CD14-positive monocyte (primary cell): ENCODE data around the gene NME7. TPM values are rescaled to one million over a fixed set of nuclear protein-coding genes. Genes with fewer than 3 reads are reported as not detected.

ENCODE experiments used
- DNase-seq, 3 donors: peaks; one replicate each; pipeline ENCODE4 v3.0.0-alpha.2; 2011 to 2022
- H2AFZ ChIP-seq: 2 replicates; pipeline ENCODE4 v1.6.0; 2012; ENCODE audit warnings: mild to moderate bottlenecking, low read depth, low read length, inconsistent platforms; ENCODE audit not compliant: insufficient read depth, poor library complexity, severe bottlenecking
- H3K27ac ChIP-seq, 2 donors: 1 replicate in 1 of 2; 2 replicates in 1 of 2; pipeline ENCODE4 v1.5.1; 2012 to 2013; ENCODE audit warnings: low read length in 2 of 2, control low read depth in 1 of 2, inconsistent platforms in 1 of 2, low read depth in 1 of 2, mild to moderate bottlenecking in 1 of 2
- H3K27me3 ChIP-seq, 2 donors: one replicate each; pipeline versions ENCODE4 v1.6.0 to v1.6.1; 2011 to 2013; ENCODE audit warnings: low read length in 2 of 2; ENCODE audit not compliant: control insufficient read depth in 2 of 2, insufficient read depth in 2 of 2
- H3K36me3 ChIP-seq, 2 donors: replicated peaks in 1 of 2; 1 replicate in 1 of 2; 2 replicates in 1 of 2; pipeline versions ENCODE4 v1.5.1 to v1.6.1; 2012 to 2013; ENCODE audit warnings: low read length in 2 of 2, control low read depth in 1 of 2, inconsistent platforms in 1 of 2, mild to moderate bottlenecking in 1 of 2; ENCODE audit not compliant: insufficient read depth in 2 of 2, control insufficient read depth in 1 of 2
- H3K4me1 ChIP-seq, 2 donors: 1 replicate in 1 of 2; 2 replicates in 1 of 2; pipeline versions ENCODE4 v1.5.1 to v1.6.1; 2012 to 2013; ENCODE audit warnings: low read length in 2 of 2, control low read depth in 1 of 2, inconsistent platforms in 1 of 2, mild to moderate bottlenecking in 1 of 2, moderate library complexity in 1 of 2; ENCODE audit not compliant: insufficient read depth in 2 of 2, control insufficient read depth in 1 of 2
- H3K4me2 ChIP-seq: replicated peaks from 2 replicates; pipeline ENCODE3; 2012; ENCODE audit warnings: low read length, moderate library complexity, mild to moderate bottlenecking; ENCODE audit not compliant: poor library complexity, severe bottlenecking; ENCODE audit errors: extremely low read depth
- H3K4me3 ChIP-seq, 3 experiments: fragments of 200-600 bp in 1 of 3; sonication (generic) in 1 of 3; replicated peaks in 1 of 3; 1 replicate in 2 of 3; 2 replicates in 1 of 3; pipeline ENCODE4 v1.5.1; 2011 to 2013; ENCODE audit warnings: low read length in 3 of 3, mild to moderate bottlenecking in 3 of 3, control low read depth in 2 of 3, low read depth in 2 of 3, inconsistent platforms in 1 of 3, moderate library complexity in 1 of 3
- H3K79me2 ChIP-seq: 2 replicates; pipeline ENCODE4 v1.6.0; 2012; ENCODE audit warnings: mild to moderate bottlenecking, control low read depth, inconsistent platforms, low read length, moderate library complexity; ENCODE audit not compliant: insufficient read depth
- H3K9ac ChIP-seq: 2 replicates; pipeline ENCODE4 v1.6.0; 2017; ENCODE audit warnings: low read length, mild to moderate bottlenecking; ENCODE audit not compliant: insufficient read depth, poor library complexity, severe bottlenecking
- H3K9me3 ChIP-seq, 2 donors: replicated peaks in 1 of 2; 1 replicate in 1 of 2; 2 replicates in 1 of 2; pipeline versions ENCODE4 v1.5.1 to v1.6.1; 2012 to 2013; ENCODE audit warnings: low read length in 2 of 2, control low read depth in 1 of 2; ENCODE audit not compliant: control insufficient read depth in 1 of 2, insufficient read depth in 1 of 2
- H4K20me1 ChIP-seq: 2 replicates; pipeline ENCODE4 v1.6.0; 2012; ENCODE audit warnings: mild to moderate bottlenecking, low read length, control low read depth, moderate library complexity; ENCODE audit not compliant: insufficient read depth
- H3K27ac Mint-ChIP-seq, 7 donors: one replicate each; pipeline ENCODE4 v1.8.0; 2020; ENCODE audit warnings: mild to moderate bottlenecking in 7 of 7, mixed read lengths in 7 of 7, moderate library complexity in 6 of 7, inconsistent platforms in 2 of 7
- H3K27me3 Mint-ChIP-seq, 3 donors: one replicate each; pipeline ENCODE4 v1.8.0; 2021 to 2022; ENCODE audit warnings: low read depth in 3 of 3, mild to moderate bottlenecking in 3 of 3, mixed read lengths in 3 of 3, moderate library complexity in 3 of 3, inconsistent platforms in 1 of 3
- H3K36me3 Mint-ChIP-seq, 2 donors: one replicate each; pipeline ENCODE4 v1.8.0; 2020; ENCODE audit warnings: mixed read lengths in 2 of 2, inconsistent platforms in 1 of 2, mild to moderate bottlenecking in 1 of 2
- H3K4me1 Mint-ChIP-seq: one replicate; pipeline ENCODE4 v1.8.0; 2020; ENCODE audit warnings: mild to moderate bottlenecking, mixed read lengths
- H3K4me3 Mint-ChIP-seq, 2 donors: one replicate each; pipeline ENCODE4 v1.8.0; 2020; ENCODE audit warnings: mild to moderate bottlenecking in 2 of 2, mixed read lengths in 2 of 2, moderate library complexity in 1 of 2
- H3K9me3 Mint-ChIP-seq, 7 donors: one replicate each; pipeline ENCODE4 v1.8.0; 2020 to 2022; ENCODE audit warnings: mixed read lengths in 7 of 7, mild to moderate bottlenecking in 6 of 7, moderate library complexity in 6 of 7, inconsistent platforms in 2 of 7
- WGBS: methylation state at CpG from one replicate; pipeline ENCODE4 v1.1.5; 2013; ENCODE audit warnings: missing lambda C conversion rate; ENCODE audit not compliant: insufficient coverage; 5-methylcytosine and 5-hydroxymethylcytosine counted together
- intact Hi-C, 2 donors: fragments of 100-400 bp; cut with micrococcal nuclease; formaldehyde crosslinking; loops; one replicate each; pipeline versions ENCODE4 v1.15.0 to v1.15.1; 2023
- polyA plus RNA-seq, 3 donors: library from polyadenylated mRNA; depleted of rRNA in 1 of 3; unstranded in 2 of 3; stranded (reverse) in 1 of 3; fragments of 300-500 nt in 2 of 3; fragments of >200 nt in 1 of 3; fragmentation: Illumina TruSeq in 2 of 3; gene quantifications; 1 replicate in 2 of 3; 2 replicates in 1 of 3; pipeline ENCODE4 v1.2.3, GENCODE V29; 2012 to 2021
- TF ChIP-seq, protein P1 (sequence below): fragments of 200-600 bp; IDR thresholded peaks from one replicate; pipeline ENCODE4 v1.8.0; 2022; ENCODE audit warnings: antibody characterized with exemption, mild to moderate bottlenecking

Gene NME7
- polyA plus RNA-seq, 3 donors: 3.5 to 8.0 (median 6.0) TPM

DNA sequence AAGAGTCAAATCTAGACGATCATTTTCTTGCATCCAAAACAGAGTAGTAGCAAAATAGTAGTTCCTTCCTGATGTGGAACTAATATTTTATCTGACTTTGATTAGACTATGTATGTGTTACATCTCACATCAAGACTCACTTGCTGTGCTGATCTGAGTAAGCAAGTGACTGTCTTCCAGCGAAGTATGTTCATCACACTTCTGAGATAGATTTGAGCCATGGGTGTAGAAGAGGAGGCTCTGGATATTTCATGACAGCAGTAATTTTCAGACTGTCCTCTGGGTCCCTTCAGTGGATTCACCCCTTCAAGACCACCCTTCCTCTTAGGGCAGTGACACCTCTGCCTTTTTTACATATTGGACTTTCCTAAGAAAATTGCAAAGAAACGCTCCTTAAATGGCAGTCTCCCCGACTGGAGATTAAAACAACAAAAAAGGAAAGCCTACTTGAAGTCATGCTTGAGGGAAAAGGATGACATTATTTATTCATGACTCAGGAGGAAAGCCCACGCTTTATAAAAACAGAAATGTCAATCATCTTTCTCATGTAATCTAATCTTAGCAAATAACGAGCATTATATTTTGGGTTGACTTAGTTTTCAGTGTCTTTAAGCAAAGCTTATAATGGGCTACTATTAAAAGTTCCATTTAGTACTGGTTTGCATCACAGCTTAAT lies 238.3 kb downstream of the NME7 start:
- Histone ChIP-seq H3K27ac (no peak overlapping the region), H3K4me1 (no peaks in the 10 kb centered on the region), H3K27me3 (no peaks in the 10 kb centered on the region), H3K4me2 (no peak overlapping the region), H2AFZ (no peak overlapping the region), H3K4me3 (no peak overlapping the region), H3K36me3 (no peaks in the 10 kb centered on the region), H3K9me3 (no peaks in the 10 kb centered on the region), H4K20me1 (no peaks in the 10 kb centered on the region), H3K79me2 (no peaks in the 10 kb centered on the region), H3K9ac (no peak overlapping the region)
- Mint-ChIP-seq H3K9me3 (no peaks in the 10 kb centered on the region), H3K27ac (no peak overlapping the region), H3K4me1 (no peaks in the 10 kb centered on the region), H3K4me3 (no peak overlapping the region), H3K27me3 (peaks cover 0 to 2% (median 0%) of the 10 kb centered on the region in 3 donors), H3K36me3 (peaks cover 12 to 31% of the 10 kb centered on the region in 2 donors)
- intact Hi-C loops: no loop called here
- WGBS: no CpG with 5 or more reads among the region's 6 CpGs
- TF ChIP-seq, protein P1, sequence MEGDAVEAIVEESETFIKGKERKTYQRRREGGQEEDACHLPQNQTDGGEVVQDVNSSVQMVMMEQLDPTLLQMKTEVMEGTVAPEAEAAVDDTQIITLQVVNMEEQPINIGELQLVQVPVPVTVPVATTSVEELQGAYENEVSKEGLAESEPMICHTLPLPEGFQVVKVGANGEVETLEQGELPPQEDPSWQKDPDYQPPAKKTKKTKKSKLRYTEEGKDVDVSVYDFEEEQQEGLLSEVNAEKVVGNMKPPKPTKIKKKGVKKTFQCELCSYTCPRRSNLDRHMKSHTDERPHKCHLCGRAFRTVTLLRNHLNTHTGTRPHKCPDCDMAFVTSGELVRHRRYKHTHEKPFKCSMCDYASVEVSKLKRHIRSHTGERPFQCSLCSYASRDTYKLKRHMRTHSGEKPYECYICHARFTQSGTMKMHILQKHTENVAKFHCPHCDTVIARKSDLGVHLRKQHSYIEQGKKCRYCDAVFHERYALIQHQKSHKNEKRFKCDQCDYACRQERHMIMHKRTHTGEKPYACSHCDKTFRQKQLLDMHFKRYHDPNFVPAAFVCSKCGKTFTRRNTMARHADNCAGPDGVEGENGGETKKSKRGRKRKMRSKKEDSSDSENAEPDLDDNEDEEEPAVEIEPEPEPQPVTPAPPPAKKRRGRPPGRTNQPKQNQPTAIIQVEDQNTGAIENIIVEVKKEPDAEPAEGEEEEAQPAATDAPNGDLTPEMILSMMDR: no peak
- no peak for DNase-seq

DNA sequence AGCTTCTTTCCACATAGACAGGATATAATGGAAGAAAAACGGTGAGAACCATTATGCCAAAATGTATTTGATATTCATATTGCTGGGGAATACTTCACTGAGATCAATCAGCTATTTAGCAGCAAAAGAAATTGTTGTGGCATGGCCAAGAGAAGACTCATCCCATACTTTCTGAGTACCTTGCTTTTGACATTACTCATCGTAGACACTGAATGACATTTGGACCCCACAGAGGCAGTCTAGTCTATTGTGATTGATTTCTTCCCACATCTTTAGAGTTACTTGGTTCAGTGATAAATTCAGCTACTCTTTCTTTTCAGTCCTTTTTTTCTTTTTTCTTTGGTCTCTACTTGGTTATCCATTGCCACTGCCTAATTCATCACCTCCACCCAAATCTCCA lies 239.0 kb downstream of the NME7 start:
- Histone ChIP-seq H3K9me3 (no peaks in the 10 kb centered on the region), H3K79me2 (no peaks in the 10 kb centered on the region), H2AFZ (no peak overlapping the region), H3K4me2 (no peak overlapping the region), H4K20me1 (no peaks in the 10 kb centered on the region), H3K27me3 (no peaks in the 10 kb centered on the region), H3K4me3 (no peak overlapping the region), H3K4me1 (no peaks in the 10 kb centered on the region), H3K36me3 (no peaks in the 10 kb centered on the region), H3K9ac (no peak overlapping the region), H3K27ac (no peak overlapping the region)
- no peak overlapping the region for H3K27ac Mint-ChIP-seq
- H3K4me1 Mint-ChIP-seq: no peaks in the 10 kb centered on the region
- peaks cover 12 to 31% of the 10 kb centered on the region in 2 donors for H3K36me3 Mint-ChIP-seq
- TF ChIP-seq, protein P1: no peak
- WGBS: 100% methylated on average over 1 of the region's 2 CpGs
- intact Hi-C loops: no loop called here
- no peak for DNase-seq
- peaks cover 0 to 2% (median 0%) of the 10 kb centered on the region in 3 donors for H3K27me3 Mint-ChIP-seq
- no peak overlapping the region for H3K4me3 Mint-ChIP-seq
- no peaks in the 10 kb centered on the region for H3K9me3 Mint-ChIP-seq
